ENCODE data around the gene TSN. TPM values are rescaled to one million over a fixed set of nuclear protein-coding genes. Genes with fewer than 3 reads are reported as not detected.
"Not testable (repeated sequence)": the region's sequence is repeated elsewhere in the genome, so short reads cannot be mapped to it uniquely, and the experiment has no call there.

Gene TSN
- 43.6 and 45.4 TPM in 2 replicates for total RNA-seq (2014; rRNA removed; shearing (Covaris generic); ENCODE audit: low replicate concordance)

GRCh38 chr2:121755237-121756111 lies at the start of gene TSN:
TSN (plus strand) TSS chr2:121755651; CDS start chr2:121755780, 129 bp downstream.
- Histone ChIP-seq H3K9ac (ENCODE audit: low read length) (peak within 1 kb of the TSS; percentile 96), H3K27ac (ENCODE audit: low read length) (peak within 1 kb of the TSS; percentile 52), H2AFZ (ENCODE audit: low read length) (peak within 1 kb of the TSS; percentile 81), H3K4me1 (ENCODE audit: low read length) (peaks cover 29% of the 10 kb centered on the region), H4K20me1 (ENCODE audit: insufficient read depth, low read depth, low read length) (no peaks in the 10 kb centered on the region), H3K27me3 (ENCODE audit: low read length) (no peaks in the 10 kb centered on the region), H3K79me2 (ENCODE audit: low read length) (peaks cover 53% of the 10 kb centered on the region), H3K36me3 (ENCODE audit: insufficient read depth, low read length) (peaks cover 17% of the 10 kb centered on the region; the same call in 1 of the 2 replicates), H3K4me2 (ENCODE audit: low read depth, low read length, poor library complexity, severe bottlenecking) (peak within 1 kb of the TSS; percentile 96), H3K9me3 (ENCODE audit: low read length) (no peaks in the 10 kb centered on the region), H3K4me3 (ENCODE audit: low read length) (peak within 1 kb of the TSS; percentile 99), H3K9me2 (replicated peaks; ENCODE audit: insufficient read depth, low read length) (no peaks in the 10 kb centered on the region)
- peak; percentile 99 for DNase-seq

GRCh38 chr2:121705958-121706357 lies 49.5 kb upstream of the TSN start:
- Histone ChIP-seq H3K4me2 (ENCODE audit: low read depth, low read length, poor library complexity, severe bottlenecking) (no peak overlapping the region), H3K27ac (ENCODE audit: low read length) (no peak overlapping the region), H3K9me2 (replicated peaks; ENCODE audit: insufficient read depth, low read length) (no peaks in the 10 kb centered on the region), H3K4me1 (ENCODE audit: low read length) (no peaks in the 10 kb centered on the region), H3K79me2 (ENCODE audit: low read length) (no peaks in the 10 kb centered on the region), H3K27me3 (ENCODE audit: low read length) (no peaks in the 10 kb centered on the region), H3K9me3 (ENCODE audit: low read length) (no peaks in the 10 kb centered on the region), H3K9ac (ENCODE audit: low read length) (no peak overlapping the region), H4K20me1 (ENCODE audit: insufficient read depth, low read depth, low read length) (no peaks in the 10 kb centered on the region), H3K36me3 (ENCODE audit: insufficient read depth, low read length) (no peaks in the 10 kb centered on the region), H2AFZ (ENCODE audit: low read length) (no peak overlapping the region), H3K4me3 (ENCODE audit: low read length) (no peak overlapping the region)
- DNase-seq, result no peak

- H3K36me3 ChIP-seq (ENCODE audit: insufficient read depth, low read length), result no peaks in the 10 kb centered on the region
- H4K20me1 ChIP-seq (ENCODE audit: insufficient read depth, low read depth, low read length), result no peaks in the 10 kb centered on the region
- H2AFZ ChIP-seq (ENCODE audit: low read length), result no peak overlapping the region
- no peak for DNase-seq
- no peaks in the 10 kb centered on the region for H3K9me3 ChIP-seq (ENCODE audit: low read length)
- no peaks in the 10 kb centered on the region for H3K79me2 ChIP-seq (ENCODE audit: low read length)
- H3K27me3 ChIP-seq (ENCODE audit: low read length), result no peaks in the 10 kb centered on the region
- H3K4me3 ChIP-seq (ENCODE audit: low read length), result no peak overlapping the region
- no peaks in the 10 kb centered on the region for H3K9me2 ChIP-seq (replicated peaks; ENCODE audit: insufficient read depth, low read length)
- H3K4me1 ChIP-seq (ENCODE audit: low read length), result no peaks in the 10 kb centered on the region
- no peak overlapping the region for H3K4me2 ChIP-seq (ENCODE audit: low read depth, low read length, poor library complexity, severe bottlenecking)
- no peak overlapping the region for H3K9ac ChIP-seq (ENCODE audit: low read length)
- H3K27ac ChIP-seq (ENCODE audit: low read length), result no peak overlapping the region
Observed at GRCh38 chr2:121707344-121707919, 48.0 kb upstream of the TSN start.

GRCh38 chr2:121707920-121708361 lies 47.5 kb upstream of the TSN start:
- Histone ChIP-seq H2AFZ (ENCODE audit: low read length) (no peak overlapping the region), H3K27ac (ENCODE audit: low read length) (no peak overlapping the region), H3K9me2 (replicated peaks; ENCODE audit: insufficient read depth, low read length) (no peaks in the 10 kb centered on the region), H3K9me3 (ENCODE audit: low read length) (no peaks in the 10 kb centered on the region), H3K36me3 (ENCODE audit: insufficient read depth, low read length) (no peaks in the 10 kb centered on the region), H3K27me3 (ENCODE audit: low read length) (no peaks in the 10 kb centered on the region), H3K4me2 (ENCODE audit: low read depth, low read length, poor library complexity, severe bottlenecking) (no peak overlapping the region), H3K4me3 (ENCODE audit: low read length) (no peak overlapping the region), H4K20me1 (ENCODE audit: insufficient read depth, low read depth, low read length) (no peaks in the 10 kb centered on the region), H3K79me2 (ENCODE audit: low read length) (no peaks in the 10 kb centered on the region), H3K9ac (ENCODE audit: low read length) (no peak overlapping the region), H3K4me1 (ENCODE audit: low read length) (no peaks in the 10 kb centered on the region)
- no peak for DNase-seq

- no peaks in the 10 kb centered on the region for H3K9me3 ChIP-seq (ENCODE audit: low read length)
- H3K4me2 ChIP-seq (ENCODE audit: low read depth, low read length, poor library complexity, severe bottlenecking), result no peak overlapping the region
- H3K9ac ChIP-seq (ENCODE audit: low read length), result no peak overlapping the region
- H3K9me2 ChIP-seq (replicated peaks; ENCODE audit: insufficient read depth, low read length), result no peaks in the 10 kb centered on the region
- no peaks in the 10 kb centered on the region for H3K27me3 ChIP-seq (ENCODE audit: low read length)
- H2AFZ ChIP-seq (ENCODE audit: low read length), result no peak overlapping the region
- no peaks in the 10 kb centered on the region for H3K36me3 ChIP-seq (ENCODE audit: insufficient read depth, low read length)
- no peak overlapping the region for H3K27ac ChIP-seq (ENCODE audit: low read length)
- H3K79me2 ChIP-seq (ENCODE audit: low read length), result no peaks in the 10 kb centered on the region
- H4K20me1 ChIP-seq (ENCODE audit: insufficient read depth, low read depth, low read length), result no peaks in the 10 kb centered on the region
- H3K4me3 ChIP-seq (ENCODE audit: low read length), result no peak overlapping the region
- H3K4me1 ChIP-seq (ENCODE audit: low read length), result no peaks in the 10 kb centered on the region
- DNase-seq, result no peak
Observed at GRCh38 chr2:121709776-121710469, 45.5 kb upstream of the TSN start.

- no peaks in the 10 kb centered on the region for H4K20me1 ChIP-seq (ENCODE audit: insufficient read depth, low read depth, low read length)
- no peak overlapping the region for H3K4me2 ChIP-seq (ENCODE audit: low read depth, low read length, poor library complexity, severe bottlenecking)
- no peaks in the 10 kb centered on the region for H3K9me3 ChIP-seq (ENCODE audit: low read length)
- H3K4me3 ChIP-seq (ENCODE audit: low read length), result no peak overlapping the region
- no peaks in the 10 kb centered on the region for H3K9me2 ChIP-seq (replicated peaks; ENCODE audit: insufficient read depth, low read length)
- H3K9ac ChIP-seq (ENCODE audit: low read length), result no peak overlapping the region
- H3K4me1 ChIP-seq (ENCODE audit: low read length), result no peaks in the 10 kb centered on the region
- DNase-seq, result no peak
- no peak overlapping the region for H3K27ac ChIP-seq (ENCODE audit: low read length)
- no peaks in the 10 kb centered on the region for H3K79me2 ChIP-seq (ENCODE audit: low read length)
- no peaks in the 10 kb centered on the region for H3K27me3 ChIP-seq (ENCODE audit: low read length)
- no peaks in the 10 kb centered on the region for H3K36me3 ChIP-seq (ENCODE audit: insufficient read depth, low read length)
- H2AFZ ChIP-seq (ENCODE audit: low read length), result no peak overlapping the region
Observed at GRCh38 chr2:121710470-121711170, 44.8 kb upstream of the TSN start.

- H3K9ac ChIP-seq (ENCODE audit: low read length); H3K4me2 ChIP-seq (ENCODE audit: low read depth, low read length, poor library complexity, severe bottlenecking); H3K79me2 ChIP-seq (ENCODE audit: low read length); H3K4me1 ChIP-seq (ENCODE audit: low read length); H4K20me1 ChIP-seq (ENCODE audit: insufficient read depth, low read depth, low read length); H3K4me3 ChIP-seq (ENCODE audit: low read length); H3K9me3 ChIP-seq (ENCODE audit: low read length); H3K9me2 ChIP-seq (replicated peaks; ENCODE audit: insufficient read depth, low read length); H2AFZ ChIP-seq (ENCODE audit: low read length); DNase-seq; H3K27ac ChIP-seq (ENCODE audit: low read length); H3K27me3 ChIP-seq (ENCODE audit: low read length); H3K36me3 ChIP-seq (ENCODE audit: insufficient read depth, low read length): not testable (repeated sequence)
Observed at GRCh38 chr2:121711481-121711880, 44.0 kb upstream of the TSN start.

Measured in Karpas-422 (cell line).